GM06990 (cell line): ENCODE data around the gene GOLGA6L22.
"Not testable (repeated sequence)": the region's sequence is repeated elsewhere in the genome, so short reads cannot be mapped to it uniquely, and the experiment has no call there.

Source experiments
- DNase-seq: peaks from one replicate; pipeline ENCODE4 v3.0.0-alpha.2; 2011; ENCODE audit not compliant: insufficient read length; ENCODE audit errors: extremely low read depth
- H3K27me3 ChIP-seq: replicated peaks from 2 replicates; pipeline ENCODE4 v1.6.0; 2011; ENCODE audit warnings: low read length; ENCODE audit not compliant: control insufficient read depth, insufficient read depth
- H3K36me3 ChIP-seq: 2 replicates; pipeline ENCODE4 v1.5.1; 2011; ENCODE audit warnings: low read length; ENCODE audit not compliant: control insufficient read depth, insufficient read depth
- H3K4me3 ChIP-seq: replicated peaks from 2 replicates; pipeline ENCODE4 v1.5.1; 2011; ENCODE audit warnings: low read depth, mild to moderate bottlenecking, control low read depth, low read length

The GOLGA6L22 gene

DNA sequence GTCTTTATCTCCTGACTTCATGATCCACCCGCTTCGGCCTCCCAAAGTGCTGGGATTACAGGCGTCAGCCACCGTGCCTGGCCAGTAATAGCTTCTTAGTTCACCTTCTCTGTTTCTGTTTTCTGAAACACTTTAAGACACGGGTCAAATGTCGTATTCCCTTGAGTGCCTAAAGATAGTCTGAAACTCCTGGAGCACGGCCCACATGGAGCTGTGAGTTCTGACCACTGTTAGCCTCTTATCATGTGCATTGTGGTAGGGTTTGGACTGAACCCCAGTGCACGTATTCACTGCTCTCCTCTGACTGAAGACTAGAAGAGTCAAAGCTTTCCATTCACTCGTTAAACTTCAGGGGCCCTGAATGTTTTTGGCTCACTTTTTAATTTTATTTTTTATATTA lies 48.3 kb downstream of the GOLGA6L22 start:
- DNase-seq, H3K27me3 ChIP-seq, H3K4me3 ChIP-seq, H3K36me3 ChIP-seq: not testable (repeated sequence)

GRCh38 chr15:22516140-22516539 lies 57.4 kb downstream of the GOLGA6L22 start:
- not testable (repeated sequence) for DNase-seq, H3K4me3 ChIP-seq, H3K36me3 ChIP-seq, H3K27me3 ChIP-seq
